ENCODE measurements around the gene VAT1L.

The VAT1L gene

DNA sequence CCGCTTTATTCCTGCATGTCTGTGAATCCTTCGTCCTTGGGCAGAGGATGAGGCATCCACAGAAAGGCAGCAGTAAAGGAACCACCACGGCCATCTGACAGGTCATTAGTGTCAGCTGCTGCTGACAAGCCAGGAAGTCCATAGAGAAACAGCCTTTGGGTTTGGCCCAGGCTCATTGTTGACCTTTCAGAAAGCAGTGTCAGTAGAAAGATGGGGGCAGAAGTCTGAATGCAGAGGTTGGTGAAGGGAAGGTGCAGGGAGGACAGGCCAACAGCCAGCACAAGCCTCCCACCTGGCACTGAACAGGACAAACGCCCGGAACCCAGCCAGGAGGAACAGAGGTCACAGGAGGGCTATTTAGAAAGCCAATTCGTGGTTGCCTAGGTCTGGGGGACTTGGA lies 105.8 kb downstream of the VAT1L start:
- no peaks in the 10 kb centered on the region for H3K9me3 Mint-ChIP-seq
- no peaks in the 10 kb centered on the region for H3K4me1 Mint-ChIP-seq
- H3K27me3 Mint-ChIP-seq = no peaks in the 10 kb centered on the region
- no peak overlapping the region for H3K27ac Mint-ChIP-seq (ENCODE audit: low read depth)
- no peak overlapping the region for H3K4me3 Mint-ChIP-seq
- no peak for DNase-seq (ENCODE audit: low spot score in 2 of 2)
- ATAC-seq (replicated peaks; ENCODE audit: extremely low read depth, poor library complexity, severe bottlenecking) = no peak
- no peaks in the 10 kb centered on the region for H3K36me3 Mint-ChIP-seq (ENCODE audit: insufficient read depth)

DNA sequence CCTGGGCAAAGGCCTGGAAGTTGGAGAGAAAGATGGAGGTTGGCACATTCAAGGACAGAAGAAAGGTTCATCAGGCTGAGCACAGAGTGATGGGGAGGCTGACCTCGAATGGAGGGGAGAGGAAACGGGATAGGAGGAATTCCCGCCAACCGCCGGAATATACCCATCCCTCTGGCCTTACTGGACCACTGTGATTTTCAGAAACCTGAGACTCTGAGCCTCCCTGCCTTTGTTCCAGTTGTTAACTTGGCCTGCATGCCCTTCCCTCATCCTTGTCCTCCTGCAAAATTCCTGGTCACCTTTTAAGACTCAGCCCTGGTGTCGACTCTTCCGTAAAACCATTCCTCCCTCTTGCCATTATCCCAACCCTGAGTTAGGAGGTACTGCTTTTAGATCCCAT lies 107.6 kb downstream of the VAT1L start:
- Mint-ChIP-seq H3K9me3 (no peaks in the 10 kb centered on the region), H3K27me3 (no peaks in the 10 kb centered on the region), H3K27ac (ENCODE audit: low read depth) (no peak overlapping the region), H3K4me3 (no peak overlapping the region), H3K4me1 (no peaks in the 10 kb centered on the region), H3K36me3 (ENCODE audit: insufficient read depth) (no peaks in the 10 kb centered on the region)
- DNase-seq (ENCODE audit: low spot score in 2 of 2) (no peak), ATAC-seq (replicated peaks; ENCODE audit: extremely low read depth, poor library complexity, severe bottlenecking) (no peak)

DNA sequence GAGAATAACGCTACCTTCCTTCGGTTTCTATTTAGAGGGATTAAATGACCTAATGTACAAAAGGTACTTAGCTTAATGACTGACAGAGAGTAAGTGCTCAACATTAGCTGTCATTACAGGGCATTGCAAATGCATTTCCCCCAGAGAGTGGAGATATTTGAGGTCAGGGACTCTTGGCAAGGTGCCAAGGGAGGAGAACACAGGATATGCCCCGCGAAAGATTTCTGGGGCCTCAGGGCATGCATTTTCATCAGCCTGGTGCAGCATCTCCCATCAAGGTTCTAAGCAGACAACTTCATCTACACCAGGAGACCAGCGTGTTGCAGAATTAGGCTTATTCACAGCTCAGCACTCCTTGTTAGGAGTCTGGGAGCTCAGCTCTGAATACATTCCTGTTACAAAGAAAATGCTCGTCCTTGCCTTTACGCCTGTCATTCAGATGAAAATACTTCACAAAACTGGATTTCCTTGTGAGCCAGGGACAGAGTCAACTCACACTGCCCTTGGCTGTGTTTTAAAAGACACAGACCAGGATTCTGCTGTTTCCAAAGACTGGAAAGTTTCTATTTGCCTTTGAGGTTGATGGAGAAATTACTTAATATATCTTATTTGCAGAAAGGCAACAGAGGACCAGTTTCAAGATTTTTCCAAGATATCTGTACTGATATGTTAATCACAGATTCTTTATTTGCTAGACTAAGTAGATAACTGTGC lies 108.2 kb downstream of the VAT1L start:
- H3K4me1 Mint-ChIP-seq = no peaks in the 10 kb centered on the region
- peaks cover 4% of the 10 kb centered on the region for H3K27me3 Mint-ChIP-seq
- no peaks in the 10 kb centered on the region for H3K36me3 Mint-ChIP-seq (ENCODE audit: insufficient read depth)
- H3K27ac Mint-ChIP-seq (ENCODE audit: low read depth) = no peak overlapping the region
- no peak overlapping the region for H3K4me3 Mint-ChIP-seq
- DNase-seq (ENCODE audit: low spot score in 2 of 2) = no peak
- ATAC-seq (replicated peaks; ENCODE audit: extremely low read depth, poor library complexity, severe bottlenecking) = no peak
- H3K9me3 Mint-ChIP-seq = no peaks in the 10 kb centered on the region

DNA sequence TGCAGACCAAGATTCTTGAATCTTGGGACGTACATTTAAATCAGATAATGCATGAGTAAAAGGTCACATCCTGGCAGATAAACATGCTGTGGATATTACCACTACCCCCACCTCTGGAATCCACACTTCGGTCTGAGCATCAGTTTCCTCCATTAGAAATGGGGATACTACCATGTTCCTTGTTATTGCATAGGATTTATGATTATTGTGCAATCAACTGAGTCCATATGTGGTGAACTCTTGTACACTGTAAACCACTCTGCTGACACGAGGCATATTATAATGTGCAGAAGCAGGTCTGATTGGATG lies 108.7 kb downstream of the VAT1L start:
- DNase-seq (ENCODE audit: low spot score in 2 of 2) (no peak), ATAC-seq (replicated peaks; ENCODE audit: extremely low read depth, poor library complexity, severe bottlenecking) (no peak)
- H3K4me1 Mint-ChIP-seq = no peaks in the 10 kb centered on the region
- H3K9me3 Mint-ChIP-seq = no peaks in the 10 kb centered on the region
- H3K27me3 Mint-ChIP-seq = peaks cover 9% of the 10 kb centered on the region
- H3K4me3 Mint-ChIP-seq = no peak overlapping the region
- no peak overlapping the region for H3K27ac Mint-ChIP-seq (ENCODE audit: low read depth)
- no peaks in the 10 kb centered on the region for H3K36me3 Mint-ChIP-seq (ENCODE audit: insufficient read depth)

DNA sequence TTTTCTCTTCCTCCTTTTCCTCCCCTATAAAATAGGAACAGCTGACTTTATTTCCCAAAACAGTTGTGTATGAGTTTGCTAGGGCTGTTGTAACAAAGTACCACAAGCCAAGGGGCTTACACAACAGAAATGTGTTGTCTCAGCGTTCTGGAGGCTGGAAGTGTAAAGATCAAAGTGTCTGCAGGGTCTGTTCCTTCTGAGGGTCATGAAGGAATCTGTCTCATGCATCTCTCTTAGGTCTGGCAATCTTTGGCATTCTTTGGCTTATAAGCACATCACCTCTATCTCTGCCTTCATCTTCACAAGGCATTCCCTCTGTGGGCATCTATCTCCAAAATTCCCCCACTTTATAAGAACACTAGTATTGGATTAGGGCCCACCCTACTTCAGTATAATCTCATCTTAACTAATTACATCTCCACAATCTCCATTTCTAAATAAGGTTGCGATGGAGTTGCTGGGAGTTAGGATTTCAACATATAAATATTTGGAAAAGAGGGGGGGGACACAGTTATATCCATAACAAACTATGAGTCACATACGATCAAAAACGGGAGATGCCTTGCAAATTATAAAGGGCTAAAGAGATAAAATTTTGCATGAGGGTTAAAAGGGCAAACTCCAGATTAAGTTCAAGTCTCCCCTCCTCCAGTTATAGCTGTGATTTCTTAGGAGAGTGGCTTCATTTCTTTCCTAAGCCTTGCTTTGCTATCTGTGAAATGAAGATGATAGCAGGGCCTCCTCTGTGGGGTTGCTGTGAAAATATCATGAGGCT lies 109.7 kb downstream of the VAT1L start:
- ATAC-seq (replicated peaks; ENCODE audit: extremely low read depth, poor library complexity, severe bottlenecking) (no peak), DNase-seq (ENCODE audit: low spot score in 2 of 2) (no peak)
- Mint-ChIP-seq H3K27ac (ENCODE audit: low read depth) (no peak overlapping the region), H3K4me1 (no peaks in the 10 kb centered on the region), H3K36me3 (ENCODE audit: insufficient read depth) (no peaks in the 10 kb centered on the region), H3K4me3 (no peak overlapping the region), H3K27me3 (peaks cover 9% of the 10 kb centered on the region), H3K9me3 (no peaks in the 10 kb centered on the region)

DNA sequence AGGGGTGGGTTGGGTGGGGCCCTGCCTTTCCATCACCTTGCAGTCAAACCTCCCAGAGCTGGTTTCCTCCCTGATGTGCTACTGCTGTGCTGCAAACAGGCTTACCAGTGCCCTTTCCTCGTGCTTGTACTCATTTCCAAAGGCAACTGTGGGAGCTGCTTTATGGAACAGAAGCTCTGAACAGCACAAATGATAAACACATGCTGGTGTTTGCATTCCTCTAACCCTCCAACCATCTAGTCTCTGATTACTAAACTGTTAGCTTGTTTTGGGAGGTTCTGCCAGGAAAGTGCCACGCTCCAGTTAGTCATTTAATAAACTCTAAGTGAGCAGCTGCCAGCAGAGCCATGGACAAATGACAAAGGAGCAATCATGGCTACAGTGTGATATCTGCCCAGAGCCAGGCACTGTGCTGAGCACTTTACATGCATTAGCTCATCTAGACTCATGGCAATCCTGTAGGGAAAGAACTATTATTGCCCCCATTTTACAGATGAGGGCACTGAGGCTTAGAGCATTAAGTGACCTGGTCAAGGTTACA lies 110.4 kb downstream of the VAT1L start:
- H3K4me3 Mint-ChIP-seq = no peak overlapping the region

DNA sequence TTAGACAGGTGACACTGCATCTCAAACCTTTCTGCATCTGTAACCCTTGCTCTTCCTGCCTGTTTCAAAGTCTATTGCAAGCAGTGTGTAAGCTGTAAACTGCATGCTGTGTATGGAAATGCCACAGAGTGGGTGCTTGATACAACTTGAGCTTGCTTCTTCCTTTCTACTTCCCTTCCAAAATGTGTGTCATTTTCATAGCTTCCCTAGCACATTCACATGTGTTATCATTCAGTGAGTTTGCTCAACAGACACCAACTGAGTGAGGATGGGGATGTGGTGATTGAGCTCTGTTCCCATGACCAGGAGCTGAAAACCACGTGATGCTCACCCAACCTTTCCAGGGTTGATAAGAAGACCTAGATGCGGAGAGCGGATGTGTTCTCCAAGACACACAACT lies 111.1 kb downstream of the VAT1L start:
- Mint-ChIP-seq H3K27ac (ENCODE audit: low read depth) (no peak overlapping the region), H3K27me3 (peaks cover 9% of the 10 kb centered on the region), H3K36me3 (ENCODE audit: insufficient read depth) (no peaks in the 10 kb centered on the region), H3K4me3 (no peak overlapping the region), H3K4me1 (no peaks in the 10 kb centered on the region), H3K9me3 (no peaks in the 10 kb centered on the region)
- DNase-seq (ENCODE audit: low spot score in 2 of 2) (no peak), ATAC-seq (replicated peaks; ENCODE audit: extremely low read depth, poor library complexity, severe bottlenecking) (no peak)

More for the DNA sequence above, 110.4 kb downstream of the VAT1L start:
- Mint-ChIP-seq H3K4me1 (no peaks in the 10 kb centered on the region), H3K9me3 (no peaks in the 10 kb centered on the region), H3K36me3 (ENCODE audit: insufficient read depth) (no peaks in the 10 kb centered on the region), H3K27ac (ENCODE audit: low read depth) (no peak overlapping the region), H3K27me3 (peaks cover 9% of the 10 kb centered on the region)
- DNase-seq (ENCODE audit: low spot score in 2 of 2) (no peak), ATAC-seq (replicated peaks; ENCODE audit: extremely low read depth, poor library complexity, severe bottlenecking) (no peak)

DNA sequence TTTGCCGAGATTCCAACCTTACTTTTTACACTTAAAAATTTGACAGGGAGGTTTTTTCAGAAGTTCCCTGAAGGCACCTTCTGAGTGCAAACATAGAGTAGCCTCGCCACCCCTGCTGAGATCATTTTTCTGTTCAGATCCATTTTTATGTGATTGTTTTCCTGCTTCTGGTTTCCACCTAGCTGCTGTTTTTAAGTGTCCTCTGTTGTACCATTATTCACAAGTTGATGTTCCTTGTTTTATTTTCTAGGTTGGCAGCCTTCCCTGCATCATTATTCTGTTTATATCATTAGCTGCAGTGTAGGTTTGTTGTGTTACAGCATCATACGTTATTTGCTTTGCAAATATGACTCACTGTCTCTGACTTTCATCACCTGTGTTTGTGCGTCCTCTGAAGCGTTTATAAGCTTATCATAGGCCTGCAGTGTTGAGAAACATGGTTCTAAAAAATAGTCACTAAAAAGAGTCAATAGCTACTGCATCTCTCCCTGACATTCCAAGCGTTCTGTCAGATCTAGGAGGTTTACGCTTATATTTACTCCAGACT lies 117.1 kb downstream of the VAT1L start:
- DNase-seq (ENCODE audit: low spot score in 2 of 2) (no peak), ATAC-seq (replicated peaks; ENCODE audit: extremely low read depth, poor library complexity, severe bottlenecking) (no peak)
- Mint-ChIP-seq H3K4me3 (no peak overlapping the region), H3K9me3 (no peaks in the 10 kb centered on the region), H3K27me3 (peaks cover 32% of the 10 kb centered on the region), H3K4me1 (no peaks in the 10 kb centered on the region), H3K36me3 (ENCODE audit: insufficient read depth) (no peaks in the 10 kb centered on the region), H3K27ac (ENCODE audit: low read depth) (no peak overlapping the region)

DNA sequence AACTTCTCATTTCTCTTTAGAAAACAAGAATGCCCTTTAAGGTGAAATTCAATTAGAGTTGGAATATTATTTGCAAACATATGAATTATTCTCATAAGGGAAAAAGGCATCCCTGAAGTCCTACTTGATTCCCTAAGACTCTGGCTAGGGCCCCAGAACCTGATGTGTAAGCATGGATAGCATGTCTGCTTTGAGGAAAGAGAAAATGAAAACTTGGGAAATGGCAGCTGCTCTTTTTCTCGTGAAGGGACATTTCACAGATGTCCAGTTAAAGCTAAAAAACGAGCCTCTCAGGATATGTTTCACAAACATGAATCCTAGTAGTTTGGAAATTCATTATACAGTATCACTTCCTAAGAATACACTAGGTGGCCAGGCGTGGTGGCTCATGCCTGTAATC lies 121.7 kb downstream of the VAT1L start:
- Mint-ChIP-seq H3K9me3 (no peaks in the 10 kb centered on the region), H3K4me1 (no peaks in the 10 kb centered on the region), H3K27me3 (peaks cover 24% of the 10 kb centered on the region), H3K4me3 (no peak overlapping the region), H3K27ac (ENCODE audit: low read depth) (no peak overlapping the region), H3K36me3 (ENCODE audit: insufficient read depth) (no peaks in the 10 kb centered on the region)
- DNase-seq (ENCODE audit: low spot score in 2 of 2) (no peak), ATAC-seq (replicated peaks; ENCODE audit: extremely low read depth, poor library complexity, severe bottlenecking) (no peak)

DNA sequence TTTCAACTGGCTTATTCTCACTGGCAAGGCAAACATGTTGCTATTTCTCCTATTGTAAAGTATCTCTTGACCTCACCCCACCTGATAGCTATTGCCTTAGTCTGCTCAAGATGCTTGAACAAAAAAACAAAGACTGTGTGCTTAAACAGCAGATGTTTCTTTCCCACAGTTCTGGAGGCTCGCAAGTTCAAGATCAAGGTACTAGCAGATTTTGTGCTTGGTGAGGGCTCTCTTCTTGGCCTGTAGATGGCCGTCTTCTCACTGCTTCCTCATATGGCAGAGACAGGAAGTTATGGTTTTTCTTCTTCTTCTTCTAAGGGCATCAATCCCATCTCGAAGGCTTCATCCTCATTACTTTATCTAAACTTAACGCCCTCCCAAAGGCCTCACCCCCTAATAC lies 124.3 kb downstream of the VAT1L start:
- ATAC-seq (replicated peaks; ENCODE audit: extremely low read depth, poor library complexity, severe bottlenecking) (no peak), DNase-seq (ENCODE audit: low spot score in 2 of 2) (no peak)
- Mint-ChIP-seq H3K27me3 (peaks cover 2% of the 10 kb centered on the region), H3K4me1 (no peaks in the 10 kb centered on the region), H3K36me3 (ENCODE audit: insufficient read depth) (no peaks in the 10 kb centered on the region), H3K4me3 (no peak overlapping the region), H3K9me3 (no peaks in the 10 kb centered on the region), H3K27ac (ENCODE audit: low read depth) (no peak overlapping the region)

DNA sequence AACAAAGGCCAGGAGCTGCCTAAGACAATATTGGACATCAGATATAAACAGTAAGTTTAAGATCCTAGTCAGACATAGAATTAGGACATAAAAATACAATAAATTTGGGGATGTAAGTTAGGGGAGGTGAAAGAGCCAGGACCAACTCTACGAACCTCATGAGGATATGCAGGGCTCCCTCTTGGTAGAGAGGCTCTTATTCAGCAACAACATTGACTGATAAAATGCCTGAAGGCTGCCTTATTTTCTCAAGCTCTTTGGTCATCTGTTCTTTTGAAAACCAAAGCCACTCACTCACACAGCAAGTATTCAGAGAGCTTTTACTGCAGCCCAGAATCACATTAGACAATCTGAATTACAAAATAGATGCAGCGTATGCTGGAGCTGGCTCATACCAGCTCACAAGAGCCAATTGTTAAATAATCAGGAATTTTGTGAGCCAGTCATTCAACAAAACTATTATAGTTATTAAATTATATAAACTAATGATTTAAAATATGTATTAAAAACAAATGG lies 125.4 kb downstream of the VAT1L start:
- H3K27ac Mint-ChIP-seq (ENCODE audit: low read depth) = no peak overlapping the region
- no peaks in the 10 kb centered on the region for H3K9me3 Mint-ChIP-seq
- no peaks in the 10 kb centered on the region for H3K36me3 Mint-ChIP-seq (ENCODE audit: insufficient read depth)
- no peaks in the 10 kb centered on the region for H3K4me1 Mint-ChIP-seq
- ATAC-seq (replicated peaks; ENCODE audit: extremely low read depth, poor library complexity, severe bottlenecking) = no peak
- no peaks in the 10 kb centered on the region for H3K27me3 Mint-ChIP-seq
- no peak for DNase-seq (ENCODE audit: low spot score in 2 of 2)
- no peak overlapping the region for H3K4me3 Mint-ChIP-seq

DNA sequence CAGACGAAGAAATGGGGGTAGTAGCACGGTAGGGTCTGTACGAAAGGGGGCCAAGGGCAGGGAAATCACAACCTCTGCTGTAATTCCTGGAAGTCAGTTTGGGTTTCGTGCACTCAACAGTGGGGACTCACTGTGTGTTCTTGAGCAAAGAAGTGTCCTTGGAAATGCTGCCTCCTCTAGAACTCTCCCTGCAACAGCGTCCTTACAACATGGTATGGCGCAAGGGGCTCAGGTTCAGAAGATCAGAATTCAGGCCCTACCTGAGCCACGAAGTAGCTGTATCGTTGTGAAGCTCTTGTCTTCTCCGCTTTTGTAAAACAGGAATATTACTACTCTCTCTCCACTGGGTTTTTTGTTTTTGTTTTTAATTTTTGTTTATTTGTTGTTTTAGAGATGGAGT lies 127.7 kb downstream of the VAT1L start:
- no peaks in the 10 kb centered on the region for H3K4me1 Mint-ChIP-seq
- ATAC-seq (replicated peaks; ENCODE audit: extremely low read depth, poor library complexity, severe bottlenecking) (no peak), DNase-seq (ENCODE audit: low spot score in 2 of 2) (no peak)
- no peaks in the 10 kb centered on the region for H3K36me3 Mint-ChIP-seq (ENCODE audit: insufficient read depth)
- no peak overlapping the region for H3K27ac Mint-ChIP-seq (ENCODE audit: low read depth)
- H3K9me3 Mint-ChIP-seq = no peaks in the 10 kb centered on the region
- peaks cover under 1% of the 10 kb centered on the region for H3K27me3 Mint-ChIP-seq
- H3K4me3 Mint-ChIP-seq = no peak overlapping the region

DNA sequence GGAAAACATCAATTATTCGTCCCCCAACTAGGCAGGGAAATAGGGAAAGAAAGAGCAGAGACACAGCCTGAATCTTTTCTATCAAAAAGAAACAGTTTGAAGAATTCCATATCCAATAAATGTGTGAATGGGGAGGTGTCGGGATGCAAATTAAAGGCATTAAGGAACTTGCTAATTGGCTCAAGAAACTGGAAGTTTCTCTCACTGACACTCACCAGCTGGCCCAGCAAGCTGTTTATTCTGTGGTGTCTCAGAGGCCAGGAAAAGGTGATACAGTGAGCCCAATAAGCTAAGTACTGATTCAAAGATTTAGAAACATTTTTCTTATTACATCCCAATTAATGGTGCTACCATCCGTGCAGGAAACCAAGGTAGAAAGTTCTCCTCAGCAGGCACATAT lies 129.6 kb downstream of the VAT1L start:
- no peak overlapping the region for H3K4me3 Mint-ChIP-seq
- H3K27ac Mint-ChIP-seq (ENCODE audit: low read depth) = no peak overlapping the region
- no peaks in the 10 kb centered on the region for H3K4me1 Mint-ChIP-seq
- no peak for DNase-seq (ENCODE audit: low spot score in 2 of 2)
- no peaks in the 10 kb centered on the region for H3K36me3 Mint-ChIP-seq (ENCODE audit: insufficient read depth)
- H3K27me3 Mint-ChIP-seq = peaks cover 17% of the 10 kb centered on the region
- no peaks in the 10 kb centered on the region for H3K9me3 Mint-ChIP-seq
- ATAC-seq (replicated peaks; ENCODE audit: extremely low read depth, poor library complexity, severe bottlenecking) = no peak

All from central memory CD8-positive, alpha-beta T cell (primary cell).